ENCODE results near the gene SZT2.
A peak's percentile ranks its signal among the peaks of the same experiment; 100 is the strongest.
"Not testable (repeated sequence)": the region's sequence is repeated elsewhere in the genome, so short reads cannot be mapped to it uniquely, and the experiment has no call there.

Gene SZT2

DNA sequence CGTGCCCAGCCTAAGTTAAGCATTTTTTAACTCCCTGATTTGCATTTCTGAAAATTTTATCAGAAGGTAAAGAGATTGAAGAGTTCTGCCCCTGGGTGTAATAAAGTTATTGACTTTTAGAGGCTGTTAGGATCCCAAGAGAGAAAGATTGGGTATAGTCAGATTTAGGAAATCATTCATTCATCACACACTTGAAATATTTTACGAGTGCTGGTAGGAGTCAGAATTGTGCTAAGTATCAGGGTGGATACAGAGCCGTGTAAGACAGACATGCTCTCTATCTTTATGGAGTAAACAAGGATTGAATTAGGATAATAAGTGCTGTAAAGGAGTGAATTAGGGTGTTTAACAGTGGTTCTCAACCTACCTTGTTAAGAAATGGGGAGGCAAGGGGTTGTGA is 3.0 kb downstream of the SZT2 start:
- no peak for DNase-seq

DNA sequence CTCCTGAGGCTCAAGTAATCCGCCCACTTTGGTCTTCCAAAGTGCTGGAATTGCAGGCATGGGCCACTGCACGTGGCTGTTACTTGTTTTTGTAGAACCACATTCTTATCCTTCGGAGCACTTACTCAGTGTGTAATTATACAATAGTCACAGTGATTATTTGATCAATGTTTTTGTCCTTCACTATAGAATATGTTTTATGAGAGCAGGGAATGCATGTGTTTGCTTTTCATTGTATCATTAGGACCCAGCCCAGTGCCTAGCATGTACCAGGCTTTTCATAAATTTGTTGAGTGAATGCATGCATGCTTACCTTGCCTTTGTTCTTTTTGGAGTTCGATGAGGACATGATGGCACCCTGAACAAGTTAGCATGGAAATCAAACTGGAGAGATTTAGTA is 5.8 kb downstream of the SZT2 start:
- DNase-seq: no peak

DNA sequence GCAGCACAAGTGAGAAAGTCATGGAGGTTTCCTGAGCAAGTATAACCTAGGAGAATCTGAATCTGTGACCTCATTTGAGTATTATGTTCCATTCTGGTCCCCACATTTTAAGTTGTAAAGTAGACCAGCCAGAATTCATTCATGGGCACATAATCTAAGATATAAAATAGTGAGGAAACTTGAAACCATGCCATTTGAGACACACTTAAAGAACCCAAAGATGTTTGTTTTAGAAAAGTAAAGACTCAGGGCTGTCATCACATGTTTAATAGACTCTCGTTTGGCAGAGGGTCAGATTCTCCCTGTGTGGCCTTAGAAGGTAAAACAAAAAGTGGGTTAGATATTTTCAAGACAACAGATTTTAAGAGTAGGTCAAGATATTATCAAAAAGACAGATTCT is 6.4 kb downstream of the SZT2 start:
- no peak for DNase-seq

DNA sequence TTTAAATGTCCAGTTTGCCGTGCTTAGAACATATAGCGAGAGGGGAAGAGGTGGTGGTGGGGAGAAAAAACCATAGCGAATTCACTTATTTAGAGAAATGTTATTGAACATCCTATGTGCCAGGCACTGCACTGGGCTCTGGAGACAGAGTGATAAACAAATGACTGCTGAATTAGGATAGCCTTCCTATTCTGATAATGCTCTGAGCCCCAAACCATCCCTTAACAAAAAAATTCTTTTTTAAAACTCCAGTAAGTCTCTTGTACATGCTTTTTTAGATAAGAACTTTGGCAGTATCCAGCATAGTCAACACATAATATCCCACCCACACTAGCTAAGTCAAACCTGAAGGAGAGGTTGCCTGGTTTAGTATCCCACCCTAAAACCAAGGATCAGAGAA is 8.5 kb downstream of the SZT2 start:
- DNase-seq: no peak

DNA sequence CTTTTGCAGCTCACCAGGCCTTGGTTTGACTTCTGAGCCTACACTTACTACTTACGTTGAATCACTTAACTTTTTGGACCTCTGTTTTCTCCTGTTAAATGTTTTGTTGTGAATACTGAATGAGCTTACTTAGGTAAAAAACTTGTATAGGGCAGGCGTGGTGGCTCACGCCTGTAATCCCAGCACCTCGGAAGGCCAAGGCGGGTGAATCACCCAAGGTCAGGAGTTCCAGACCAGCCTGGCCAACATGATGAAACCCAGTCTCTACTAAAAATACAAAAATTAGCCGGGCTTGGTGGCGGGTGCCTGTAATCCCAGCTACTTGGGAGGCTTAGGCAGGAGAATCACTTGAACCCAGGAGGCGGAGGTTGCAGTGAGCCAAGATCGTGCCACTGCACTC is 10.7 kb downstream of the SZT2 start:
- DNase-seq: not testable (repeated sequence)

DNA sequence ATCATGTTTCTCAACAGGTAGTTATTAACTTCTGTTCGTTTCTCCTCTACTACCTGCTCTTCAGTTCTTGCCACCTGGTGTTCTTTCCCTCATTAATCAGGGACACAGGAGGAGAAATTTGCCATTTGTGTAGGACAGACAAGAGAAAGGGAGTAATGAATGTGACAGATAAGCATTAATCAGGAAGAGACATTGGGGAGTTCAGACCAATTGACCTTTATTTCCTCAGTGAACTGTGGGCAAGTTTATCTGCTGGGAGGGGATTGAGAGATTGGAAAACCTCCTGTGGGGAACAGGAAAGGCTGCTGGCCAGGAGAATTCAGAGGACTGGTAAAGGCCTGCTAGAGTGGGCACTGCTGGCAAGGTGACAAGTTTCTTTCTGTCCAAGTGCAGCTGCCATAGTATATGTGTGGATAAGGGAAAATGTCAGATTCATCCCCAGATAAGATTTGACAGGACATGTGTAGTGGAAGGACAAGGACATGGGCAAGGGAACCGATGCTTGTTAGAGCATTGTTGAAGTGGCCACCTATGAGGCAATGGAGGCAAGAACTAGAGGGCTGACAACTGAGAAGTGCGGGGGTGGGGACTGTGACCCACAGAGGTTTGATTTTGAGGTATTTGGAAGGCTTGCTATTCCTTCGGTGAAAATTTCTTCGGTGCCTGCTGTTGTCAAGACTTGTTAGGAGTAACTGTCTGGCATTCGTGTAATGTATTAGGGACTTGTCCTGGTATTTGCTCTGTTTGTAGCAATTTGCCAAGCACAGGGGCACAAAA is 12.6 kb downstream of the SZT2 start:
- no peak for DNase-seq

DNA sequence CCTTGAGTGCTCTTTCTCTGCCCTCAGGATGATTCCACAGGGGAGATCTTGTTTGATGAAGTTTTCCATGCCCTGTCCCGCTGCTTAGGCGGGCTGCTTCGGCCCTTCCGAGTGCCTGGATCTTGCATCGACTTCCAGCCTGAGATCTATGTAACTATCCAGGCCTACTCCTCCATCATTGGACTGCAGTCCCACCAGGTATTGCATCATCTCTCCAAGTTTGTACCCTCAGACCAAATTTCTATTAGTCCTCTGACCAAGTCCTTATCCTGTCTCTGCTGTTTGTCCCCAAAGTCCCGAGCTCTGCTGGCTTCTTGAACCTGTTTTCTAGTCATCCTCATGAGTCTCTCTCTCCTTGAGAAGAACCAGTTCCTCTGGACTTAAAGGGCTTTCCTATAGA is 14.7 kb downstream of the SZT2 start:
- DNase-seq: no peak

DNA sequence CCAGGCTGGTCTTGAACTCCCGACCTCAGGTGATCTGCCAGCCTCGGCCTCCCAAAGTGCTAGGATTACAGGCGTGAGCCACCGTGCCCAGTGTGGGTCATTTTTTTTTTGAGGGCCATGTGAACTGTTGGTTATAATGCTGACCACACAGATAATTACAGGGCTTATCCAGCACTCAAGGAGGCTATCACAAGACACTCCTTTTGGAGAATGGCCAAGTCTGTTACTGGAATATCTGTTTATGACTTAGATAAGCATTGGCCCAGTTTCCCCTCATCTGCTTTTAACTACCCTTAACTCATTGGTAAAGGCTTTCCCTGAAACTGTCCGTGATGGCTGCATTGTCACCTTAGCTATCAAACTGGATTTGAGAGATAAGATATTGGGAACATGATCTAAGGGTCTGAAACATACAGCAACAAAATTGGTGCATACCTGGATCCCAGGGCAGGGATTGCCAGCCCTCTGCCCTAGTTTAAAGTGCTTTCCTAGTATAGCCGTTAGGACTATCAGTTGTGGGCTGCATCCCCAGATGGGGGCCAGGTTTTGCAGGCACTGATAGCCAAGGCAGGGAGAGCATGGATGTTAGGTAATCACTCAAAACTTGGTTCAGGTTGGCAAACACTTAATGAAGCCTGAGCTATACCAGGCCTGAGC is 15.6 kb downstream of the SZT2 start:
- no peak for DNase-seq

DNA sequence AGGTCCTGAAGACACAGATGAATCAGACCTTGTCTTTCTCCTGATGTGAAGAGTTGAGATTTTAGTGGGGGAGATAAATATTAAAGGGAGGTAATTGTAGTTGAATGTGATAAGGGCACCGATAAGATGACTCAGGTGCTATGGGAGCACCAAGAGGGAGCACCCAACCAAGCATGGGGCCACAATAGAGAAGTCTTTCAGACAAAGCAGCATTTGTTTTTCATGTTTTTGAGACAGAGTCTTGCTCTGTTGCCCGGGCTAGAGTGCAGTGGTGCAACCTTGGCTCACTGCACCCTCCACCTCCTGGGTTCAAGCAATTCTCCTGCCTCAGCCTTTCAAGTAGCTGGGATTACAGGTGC is 16.2 kb downstream of the SZT2 start:
- no peak for DNase-seq

DNA sequence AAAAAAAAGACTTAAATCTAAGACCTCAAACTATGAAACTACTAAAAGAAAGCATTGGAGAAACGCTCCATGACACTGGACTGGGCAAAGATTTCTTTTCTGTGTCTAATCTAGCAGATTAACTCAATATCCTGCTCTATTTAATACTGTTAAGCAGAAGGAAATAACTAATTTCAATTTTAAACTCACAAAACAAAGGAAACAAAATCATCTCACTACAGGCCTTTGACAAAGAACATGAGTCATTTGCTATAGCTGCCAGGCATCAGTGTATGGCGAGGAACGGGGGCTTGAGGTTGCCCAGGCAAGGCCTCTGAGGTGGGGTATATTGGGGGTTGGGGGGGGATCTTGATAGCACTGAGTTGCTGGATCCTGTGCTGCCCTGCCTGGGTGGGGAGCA is 20.9 kb downstream of the SZT2 start:
- no peak for DNase-seq

DNA sequence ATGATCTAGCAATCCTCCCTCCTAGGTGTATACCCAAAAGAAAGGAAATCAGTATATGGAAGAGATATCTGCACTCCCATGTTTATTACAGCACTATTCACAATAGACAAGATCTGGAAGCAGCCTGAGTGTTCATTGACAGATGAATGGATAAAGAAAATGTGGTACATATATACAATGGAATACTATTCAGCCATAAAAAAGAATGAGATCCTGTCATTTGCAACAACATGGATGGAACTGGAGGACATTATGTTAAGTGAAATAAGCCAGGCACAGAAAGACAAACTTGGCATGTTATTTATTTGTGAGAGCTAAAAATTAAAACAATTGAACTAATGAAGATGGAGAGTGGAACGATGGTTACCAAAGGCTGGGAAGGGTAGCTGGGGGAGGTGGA is 23.7 kb downstream of the SZT2 start:
- DNase-seq: not testable (repeated sequence)

DNA sequence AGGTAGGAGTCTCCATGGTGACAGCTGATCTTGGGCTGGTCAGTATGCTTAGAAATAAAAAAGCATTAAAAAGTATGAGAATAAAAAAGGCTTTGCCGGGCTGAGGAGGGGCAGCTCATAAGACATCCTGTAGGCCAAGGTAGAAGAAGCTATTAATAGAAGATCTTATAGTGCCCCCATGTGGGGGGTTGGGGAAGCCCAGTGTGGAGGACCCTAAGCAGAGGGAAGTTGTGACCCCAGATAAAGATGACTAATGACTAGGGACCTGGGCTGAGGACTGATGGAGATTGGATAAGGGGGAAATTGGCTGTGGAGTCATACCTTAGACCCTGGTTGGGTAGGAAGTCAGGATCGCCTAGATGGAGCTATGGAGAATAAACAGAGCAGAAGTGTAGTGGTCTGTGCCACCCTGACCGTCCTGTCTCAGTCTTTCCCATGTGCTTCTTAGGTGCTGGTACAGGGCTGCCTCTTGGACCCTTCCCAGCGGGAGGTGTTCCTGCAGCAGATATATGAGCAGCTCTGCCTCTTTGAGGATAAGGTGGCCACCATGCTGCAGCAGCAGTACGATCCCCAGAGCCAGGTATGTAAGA is 25.0 kb downstream of the SZT2 start:
- peak; percentile 75 for DNase-seq

DNA sequence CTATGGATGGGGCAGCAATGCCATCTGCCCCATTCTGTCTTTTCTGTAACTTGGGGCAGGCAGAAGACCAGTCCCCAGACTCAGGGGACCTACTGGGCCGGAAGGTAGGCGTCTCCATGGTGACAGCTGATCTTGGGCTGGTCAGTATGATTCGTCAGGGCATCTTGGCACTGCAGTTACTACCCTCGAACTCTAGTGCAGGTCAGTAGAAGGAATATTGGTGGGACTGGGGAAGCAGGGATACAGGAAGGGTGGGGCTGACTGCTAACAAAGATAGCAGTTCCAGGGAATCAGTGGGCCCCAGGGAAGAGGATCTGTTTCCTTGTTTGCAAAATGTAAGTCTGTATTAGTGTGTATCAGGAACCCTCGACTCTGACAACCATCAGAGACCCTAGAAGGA is 26.2 kb downstream of the SZT2 start:
- no peak for DNase-seq

DNA sequence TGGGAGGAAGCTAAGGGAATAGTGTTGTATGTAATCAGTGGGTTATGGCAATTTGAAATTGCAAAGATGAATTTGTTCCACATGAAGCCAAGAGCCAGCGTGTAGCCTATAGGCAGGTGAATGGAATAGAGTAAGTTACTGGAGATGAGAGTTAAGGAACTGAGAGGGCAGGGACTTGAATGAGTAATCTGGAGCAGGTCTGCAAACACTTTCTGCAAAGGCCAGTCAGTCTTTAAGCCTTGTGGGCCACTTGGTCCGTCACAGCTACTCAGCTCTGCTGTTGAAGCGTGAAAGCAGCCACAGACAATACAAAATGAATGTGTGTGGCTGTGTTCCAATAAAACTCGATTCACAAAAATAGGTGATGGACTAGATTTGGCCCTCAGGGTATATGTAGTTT is 29.2 kb downstream of the SZT2 start:
- no peak for DNase-seq

DNA sequence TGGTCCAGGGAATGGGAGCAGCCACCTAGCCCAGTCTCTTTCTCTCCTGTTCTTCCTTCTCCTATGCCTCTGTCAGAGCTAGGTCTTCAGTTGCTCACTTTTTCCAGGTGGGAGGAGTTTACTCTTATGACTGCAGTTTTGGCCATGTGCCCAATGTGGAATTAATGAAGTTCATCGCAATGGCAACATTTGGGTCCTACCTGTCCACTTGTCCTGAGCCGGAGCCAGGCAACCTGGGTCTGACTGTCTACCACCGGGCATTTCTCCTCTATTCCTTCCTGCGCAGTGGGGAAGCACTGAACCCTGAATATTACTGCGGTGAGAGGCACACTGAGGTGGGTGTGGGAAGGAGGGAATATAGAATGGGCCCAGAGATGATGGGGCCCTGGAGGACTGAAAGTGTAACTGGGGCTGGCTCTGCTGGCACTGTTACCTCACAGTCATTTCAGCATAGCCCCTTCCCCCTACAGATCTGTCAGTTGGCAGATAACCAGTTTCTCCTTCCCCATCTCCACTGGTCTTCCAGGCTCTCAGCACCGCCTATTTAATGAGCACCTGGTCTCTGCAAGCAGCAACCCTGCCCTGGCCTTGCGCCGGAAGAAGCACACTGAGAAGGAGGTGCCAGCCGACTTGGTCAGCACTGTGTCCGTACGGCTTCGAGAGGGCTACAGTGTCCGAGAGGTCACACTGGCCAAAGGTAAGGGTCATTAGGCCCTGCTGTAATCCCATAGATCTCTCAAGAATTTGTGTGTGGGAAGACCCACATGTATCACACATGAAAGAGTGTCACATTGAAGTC is 30.1 kb downstream of the SZT2 start:
- no peak for DNase-seq

DNA sequence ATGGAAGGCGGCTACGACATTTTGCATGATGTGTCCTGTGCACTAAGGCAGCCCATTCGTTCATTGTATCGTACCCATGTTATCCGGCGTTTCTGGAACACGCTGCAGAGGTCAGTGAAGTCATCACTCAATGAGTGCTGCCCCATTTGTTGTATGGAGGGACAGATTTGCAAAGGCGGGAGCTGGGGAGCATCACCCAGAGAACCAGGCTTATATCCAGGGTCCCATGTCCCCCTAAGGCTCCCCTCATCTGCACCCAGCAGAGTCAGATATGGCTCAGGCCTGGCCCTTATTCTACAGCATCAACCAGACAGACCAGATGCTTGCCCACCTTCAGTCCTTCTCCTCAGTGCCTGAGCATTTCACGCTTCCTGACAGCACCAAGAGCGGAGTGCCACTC is 31.2 kb downstream of the SZT2 start:
- DNase-seq: no peak

DNA sequence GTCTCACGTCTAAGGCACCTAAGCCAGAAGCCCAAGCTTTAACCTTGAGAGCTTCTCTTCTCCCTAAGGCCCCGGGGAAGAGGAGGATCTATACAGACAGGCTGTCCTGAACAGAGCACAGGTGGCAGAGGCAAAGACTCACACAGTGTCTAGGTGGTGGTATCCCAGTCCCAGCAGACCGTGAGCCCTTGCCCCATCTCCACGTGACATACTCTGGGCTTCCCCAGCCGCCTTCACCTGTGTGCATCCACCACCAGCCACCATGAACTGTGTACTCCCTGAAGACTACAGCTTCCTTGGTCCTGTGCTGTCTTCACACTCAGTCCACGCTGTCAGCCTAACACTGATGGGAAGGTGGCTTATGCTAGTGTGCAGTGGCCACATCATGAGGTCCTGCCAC is 31.7 kb downstream of the SZT2 start:
- DNase-seq: no peak

DNA sequence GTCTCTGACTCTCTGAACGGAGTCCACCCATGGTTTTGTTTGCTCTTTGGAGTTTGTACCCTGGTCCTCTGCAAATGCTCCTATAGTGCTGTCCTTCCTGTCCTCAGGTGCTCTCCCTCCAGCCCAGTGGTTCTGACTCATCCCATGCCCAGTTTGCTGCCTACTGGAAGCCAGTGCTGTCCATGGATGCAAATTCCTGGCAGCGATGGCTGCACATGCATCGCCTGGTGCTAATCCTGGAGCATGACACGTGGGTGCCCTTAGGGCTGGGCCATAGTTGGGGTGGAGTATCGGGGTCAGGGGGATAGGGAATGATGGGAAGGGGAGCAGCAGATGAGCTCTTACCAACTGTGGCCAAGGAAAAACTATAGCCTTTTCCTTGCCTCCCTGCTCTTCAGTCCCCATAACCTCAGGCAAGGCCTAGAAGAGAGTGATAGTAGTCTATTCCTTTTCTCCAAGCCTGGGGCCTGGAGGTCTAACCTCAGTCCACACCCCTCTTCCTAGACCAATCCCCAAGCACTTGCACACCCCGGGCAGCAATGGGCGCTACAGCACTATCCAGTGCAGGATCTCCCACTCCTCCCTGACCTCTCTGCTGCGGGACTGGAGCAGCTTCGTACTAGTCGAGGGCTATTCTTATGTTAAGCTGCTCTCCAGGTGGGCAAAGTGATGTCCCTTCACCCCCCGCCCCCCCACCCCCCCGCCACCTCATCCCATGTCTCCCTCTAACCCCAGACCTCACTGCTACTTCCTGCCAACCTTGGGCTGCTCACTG is 32.5 kb downstream of the SZT2 start:
- no peak for DNase-seq

DNA sequence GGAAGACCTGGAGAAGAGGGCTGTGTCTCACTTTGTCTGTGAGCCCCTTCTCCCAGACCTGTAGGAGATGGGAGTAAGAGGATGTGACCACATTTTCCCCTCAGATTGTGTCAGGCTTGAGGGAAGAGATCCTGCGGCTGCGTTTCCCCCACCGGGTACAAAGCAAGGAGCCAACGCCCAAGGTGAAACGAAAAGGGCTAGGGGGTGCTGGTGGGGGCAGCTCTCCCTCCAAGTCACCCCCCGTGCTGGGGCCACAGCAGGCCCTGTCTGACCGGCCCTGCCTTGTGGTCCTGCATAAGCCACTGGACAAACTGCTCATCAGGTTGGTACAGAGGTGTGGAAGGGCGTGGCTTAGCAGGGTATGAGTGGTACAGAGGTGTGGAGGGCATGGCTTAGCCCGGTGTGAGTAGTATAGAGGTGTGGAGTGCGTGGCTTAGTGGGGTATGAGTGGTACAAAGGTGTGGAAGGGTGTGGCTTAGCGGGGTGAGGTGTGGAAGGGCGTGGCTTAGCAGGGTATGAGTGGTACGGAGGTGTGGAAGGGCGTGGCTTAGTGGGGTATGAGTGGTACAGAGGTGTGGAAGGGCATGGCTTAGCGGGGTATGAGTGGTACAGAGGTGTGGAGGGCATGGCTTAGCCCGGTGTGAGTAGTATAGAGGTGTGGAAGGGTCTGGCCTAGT is 33.4 kb downstream of the SZT2 start:
- DNase-seq: no peak

DNA sequence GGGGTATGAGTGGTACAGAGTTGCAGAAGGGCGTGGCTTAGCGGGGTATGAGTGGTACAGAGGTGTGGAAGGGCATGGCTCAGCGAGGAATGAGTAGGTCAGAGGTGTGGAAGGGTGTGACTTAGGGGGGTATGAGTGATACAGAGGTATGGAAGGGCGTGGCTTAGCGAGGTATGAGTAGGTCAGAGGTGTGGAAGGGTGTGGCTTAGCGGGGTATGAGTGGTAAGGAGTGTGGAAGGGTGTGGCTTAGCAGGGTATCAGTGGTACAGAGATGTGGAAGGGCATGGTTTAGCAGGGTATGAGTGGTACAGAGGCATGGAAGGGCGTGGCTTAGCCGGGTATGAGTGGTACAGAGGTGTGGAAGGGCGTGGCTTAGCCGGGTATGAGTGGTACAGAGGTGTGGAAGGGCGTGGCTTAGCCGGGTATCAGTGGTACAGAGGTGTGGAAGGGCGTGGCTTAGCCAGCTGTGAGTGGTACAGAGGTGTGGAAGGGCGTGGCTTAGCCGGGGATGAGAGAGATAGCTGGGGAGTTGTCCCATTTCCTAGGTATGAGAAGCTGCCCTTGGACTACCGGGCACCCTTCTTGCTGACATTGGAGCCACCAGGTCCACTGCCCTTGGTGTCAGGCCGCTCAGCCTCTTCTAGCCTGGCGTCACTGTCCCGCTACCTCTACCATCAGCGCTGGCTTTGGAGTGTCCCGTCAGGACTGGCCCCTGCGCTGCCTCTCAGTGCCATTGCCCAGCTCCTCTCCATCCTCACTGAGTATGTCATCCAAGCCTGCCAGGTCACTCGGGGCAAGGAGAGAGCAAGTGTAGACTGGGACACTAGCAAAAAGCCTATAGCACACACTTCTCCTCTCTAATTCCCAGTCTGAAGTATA is 34.2 kb downstream of the SZT2 start:
- no peak for DNase-seq

DNA sequence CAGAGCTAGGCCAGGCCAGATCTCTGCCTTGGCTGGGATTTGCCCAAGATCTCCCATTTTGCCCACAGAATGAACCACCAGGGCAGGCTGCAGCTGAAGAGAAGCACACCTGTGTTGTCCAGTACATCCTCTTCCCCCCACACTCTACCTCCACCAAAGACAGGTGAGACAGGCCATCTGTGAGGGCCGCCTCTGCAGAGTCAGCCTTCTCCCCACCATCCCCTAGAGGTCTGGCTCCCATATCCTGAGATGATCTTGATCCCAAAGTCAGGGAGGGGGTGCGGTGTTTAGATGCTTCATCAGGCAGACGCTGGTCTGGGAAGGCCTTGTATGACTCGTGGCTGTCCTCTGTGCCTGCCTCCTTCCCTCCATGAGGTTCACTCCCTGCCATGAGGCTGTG is 35.3 kb downstream of the SZT2 start:
- DNase-seq: no peak
